ENCODE measurements around the gene SELENOO.
"Not testable (repeated sequence)": the region's sequence is repeated elsewhere in the genome, so short reads cannot be mapped to it uniquely, and the experiment has no call there.

The SELENOO gene

DNA sequence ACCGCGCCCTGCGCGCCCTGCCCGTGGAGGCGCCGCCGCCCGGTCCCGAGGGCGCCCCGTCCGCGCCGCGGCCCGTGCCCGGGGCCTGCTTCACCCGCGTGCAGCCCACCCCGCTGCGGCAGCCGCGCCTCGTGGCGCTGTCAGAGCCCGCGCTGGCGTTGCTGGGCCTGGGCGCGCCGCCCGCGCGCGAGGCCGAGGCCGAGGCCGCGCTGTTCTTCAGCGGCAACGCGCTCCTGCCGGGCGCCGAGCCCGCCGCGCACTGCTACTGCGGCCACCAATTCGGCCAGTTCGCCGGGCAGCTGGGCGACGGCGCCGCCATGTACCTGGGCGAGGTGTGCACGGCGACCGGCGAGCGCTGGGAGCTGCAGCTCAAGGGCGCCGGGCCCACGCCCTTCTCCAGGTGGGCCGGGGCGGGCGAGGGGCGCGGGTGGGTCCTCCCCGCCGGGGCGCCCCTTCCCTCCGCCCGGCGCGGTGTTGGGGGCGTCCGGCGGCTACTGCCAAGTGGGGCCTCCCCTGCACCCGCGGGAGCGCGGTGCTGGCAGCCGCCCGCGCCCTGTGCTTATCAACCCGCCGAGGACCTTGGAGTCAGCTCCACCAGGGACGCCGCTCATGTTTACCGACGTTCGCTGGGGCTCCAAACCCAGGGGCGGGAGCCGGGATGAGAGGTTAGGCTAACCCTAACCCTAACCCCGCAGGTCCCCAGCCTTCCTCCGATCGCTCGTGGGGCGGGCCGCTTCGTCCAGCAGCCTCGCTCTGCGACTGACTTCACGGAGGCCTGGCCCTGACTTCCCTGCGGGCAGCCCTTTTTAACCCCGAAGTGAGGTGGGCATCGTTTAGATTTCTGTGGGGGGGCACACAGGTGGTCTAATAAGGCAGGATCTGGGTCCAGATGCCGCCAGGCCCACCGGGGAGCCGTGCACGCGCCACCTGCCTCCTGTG lies 649 bp downstream of the SELENOO start:
- Histone ChIP-seq H3K9ac (ENCODE audit: low read length) (peak overlapping the region; percentile 70), H3K36me3 (ENCODE audit: control insufficient read depth, insufficient read depth, low read length) (peaks cover 7% of the 10 kb centered on the region), H3K4me3 (ENCODE audit: low read length) (peak overlapping the region; percentile 43), H3K9me3 (ENCODE audit: control insufficient read depth, low read length) (no peaks in the 10 kb centered on the region), H3K4me1 (ENCODE audit: control insufficient read depth, insufficient read depth, low read length) (peaks cover 14% of the 10 kb centered on the region), H3K27me3 (ENCODE audit: control insufficient read depth, insufficient read depth, low read length) (no peaks in the 10 kb centered on the region)

- peak overlapping the region; percentile 70 for H3K9ac ChIP-seq (ENCODE audit: low read length)
- no peaks in the 10 kb centered on the region for H3K27me3 ChIP-seq (ENCODE audit: control insufficient read depth, insufficient read depth, low read length)
- H3K36me3 ChIP-seq (ENCODE audit: control insufficient read depth, insufficient read depth, low read length) = peaks cover 9% of the 10 kb centered on the region
- H3K9me3 ChIP-seq (ENCODE audit: control insufficient read depth, low read length) = no peaks in the 10 kb centered on the region
- peak overlapping the region; percentile 43 for H3K4me3 ChIP-seq (ENCODE audit: low read length)
- peaks cover 14% of the 10 kb centered on the region for H3K4me1 ChIP-seq (ENCODE audit: control insufficient read depth, insufficient read depth, low read length)
Observed at GRCh38 chr22:50202130-50202666, 1.4 kb downstream of the SELENOO start.

GRCh38 chr22:50203288-50203687 lies 2.5 kb downstream of the SELENOO start:
- Histone ChIP-seq H3K36me3 (ENCODE audit: control insufficient read depth, insufficient read depth, low read length) (peaks cover 9% of the 10 kb centered on the region), H3K27me3 (ENCODE audit: control insufficient read depth, insufficient read depth, low read length) (no peaks in the 10 kb centered on the region), H3K4me3 (ENCODE audit: low read length) (no peak overlapping the region), H3K9me3 (ENCODE audit: control insufficient read depth, low read length) (no peaks in the 10 kb centered on the region), H3K4me1 (ENCODE audit: control insufficient read depth, insufficient read depth, low read length) (peaks cover 14% of the 10 kb centered on the region), H3K9ac (ENCODE audit: low read length) (no peak overlapping the region)

- peaks cover 9% of the 10 kb centered on the region for H3K36me3 ChIP-seq (ENCODE audit: control insufficient read depth, insufficient read depth, low read length)
- H3K9ac ChIP-seq (ENCODE audit: low read length) = no peak overlapping the region
- H3K9me3 ChIP-seq (ENCODE audit: control insufficient read depth, low read length) = no peaks in the 10 kb centered on the region
- no peaks in the 10 kb centered on the region for H3K27me3 ChIP-seq (ENCODE audit: control insufficient read depth, insufficient read depth, low read length)
- peaks cover 14% of the 10 kb centered on the region for H3K4me1 ChIP-seq (ENCODE audit: control insufficient read depth, insufficient read depth, low read length)
- no peak overlapping the region for H3K4me3 ChIP-seq (ENCODE audit: low read length)
Observed at GRCh38 chr22:50204571-50204970, 3.8 kb downstream of the SELENOO start.

- H3K9ac ChIP-seq (ENCODE audit: low read length); H3K4me1 ChIP-seq (ENCODE audit: control insufficient read depth, insufficient read depth, low read length); H3K9me3 ChIP-seq (ENCODE audit: control insufficient read depth, low read length); H3K4me3 ChIP-seq (ENCODE audit: low read length); H3K27me3 ChIP-seq (ENCODE audit: control insufficient read depth, insufficient read depth, low read length); H3K36me3 ChIP-seq (ENCODE audit: control insufficient read depth, insufficient read depth, low read length): not testable (repeated sequence)
Observed at GRCh38 chr22:50204998-50205397, 4.2 kb downstream of the SELENOO start.

DNA sequence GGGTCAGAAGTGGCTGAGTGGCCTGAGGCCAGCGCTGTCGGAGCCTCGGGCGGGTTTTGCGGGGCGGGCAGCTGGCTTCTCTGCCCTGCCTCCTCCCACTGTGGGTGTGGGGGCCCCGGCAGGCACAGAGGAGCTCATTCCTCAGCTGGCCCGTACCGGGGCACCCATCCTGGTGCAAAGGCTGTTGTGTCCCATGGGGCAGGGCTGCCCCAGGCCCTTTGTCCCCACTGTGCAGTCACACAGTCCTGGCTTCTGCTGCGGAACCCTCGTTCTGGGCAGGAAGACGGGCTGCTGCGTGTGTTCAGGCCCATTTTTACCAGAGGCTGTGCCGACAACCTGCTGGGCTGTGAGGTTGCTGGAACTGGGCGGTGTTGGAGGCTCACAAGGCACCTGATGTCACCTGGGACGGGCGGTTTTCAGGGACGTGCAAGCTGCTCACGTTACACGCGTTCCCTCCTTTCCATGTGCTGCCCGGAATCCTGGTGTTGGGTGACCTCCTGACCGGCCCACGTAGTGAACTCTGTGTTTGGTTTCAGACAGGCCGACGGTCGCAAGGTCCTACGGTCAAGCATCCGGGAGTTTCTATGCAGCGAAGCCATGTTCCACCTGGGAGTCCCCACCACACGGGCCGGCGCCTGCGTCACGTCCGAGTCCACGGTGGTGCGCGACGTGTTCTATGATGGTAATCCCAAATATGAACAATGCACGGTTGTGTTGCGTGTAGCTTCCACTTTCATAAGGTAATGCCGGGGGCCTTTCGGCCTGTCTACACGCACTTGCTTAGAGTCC lies 5.2 kb downstream of the SELENOO start:
- Histone ChIP-seq H3K27me3 (ENCODE audit: control insufficient read depth, insufficient read depth, low read length) (no peaks in the 10 kb centered on the region), H3K4me3 (ENCODE audit: low read length) (no peak overlapping the region), H3K9me3 (ENCODE audit: control insufficient read depth, low read length) (no peaks in the 10 kb centered on the region), H3K9ac (ENCODE audit: low read length) (no peak overlapping the region), H3K4me1 (ENCODE audit: control insufficient read depth, insufficient read depth, low read length) (peaks cover 7% of the 10 kb centered on the region), H3K36me3 (ENCODE audit: control insufficient read depth, insufficient read depth, low read length) (peaks cover 13% of the 10 kb centered on the region)

DNA sequence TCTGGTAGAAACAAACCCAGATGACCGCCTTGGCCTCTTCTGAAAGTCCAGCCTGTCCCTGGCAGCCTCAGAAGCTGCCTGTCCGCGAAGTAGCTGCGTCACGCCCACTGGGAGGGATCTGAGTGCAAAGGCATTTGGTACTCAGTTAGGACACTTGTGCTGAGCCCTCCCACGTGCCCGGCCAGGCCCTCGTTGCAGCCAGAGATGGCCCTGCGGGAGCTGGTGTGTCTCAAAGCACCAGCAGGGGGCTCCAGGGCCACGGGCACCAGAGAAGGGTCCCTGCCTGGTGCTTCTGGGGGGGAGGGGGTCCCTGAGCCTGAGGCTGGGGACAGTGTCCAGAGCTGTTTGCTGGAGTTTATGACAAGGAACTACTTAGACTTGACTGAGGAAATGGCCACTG lies 5.8 kb downstream of the SELENOO start:
- peaks cover 16% of the 10 kb centered on the region for H3K36me3 ChIP-seq (ENCODE audit: control insufficient read depth, insufficient read depth, low read length)
- H3K9ac ChIP-seq (ENCODE audit: low read length) = no peak overlapping the region
- no peak overlapping the region for H3K4me3 ChIP-seq (ENCODE audit: low read length)
- H3K27me3 ChIP-seq (ENCODE audit: control insufficient read depth, insufficient read depth, low read length) = no peaks in the 10 kb centered on the region
- no peaks in the 10 kb centered on the region for H3K9me3 ChIP-seq (ENCODE audit: control insufficient read depth, low read length)
- H3K4me1 ChIP-seq (ENCODE audit: control insufficient read depth, insufficient read depth, low read length) = peaks cover 7% of the 10 kb centered on the region

DNA sequence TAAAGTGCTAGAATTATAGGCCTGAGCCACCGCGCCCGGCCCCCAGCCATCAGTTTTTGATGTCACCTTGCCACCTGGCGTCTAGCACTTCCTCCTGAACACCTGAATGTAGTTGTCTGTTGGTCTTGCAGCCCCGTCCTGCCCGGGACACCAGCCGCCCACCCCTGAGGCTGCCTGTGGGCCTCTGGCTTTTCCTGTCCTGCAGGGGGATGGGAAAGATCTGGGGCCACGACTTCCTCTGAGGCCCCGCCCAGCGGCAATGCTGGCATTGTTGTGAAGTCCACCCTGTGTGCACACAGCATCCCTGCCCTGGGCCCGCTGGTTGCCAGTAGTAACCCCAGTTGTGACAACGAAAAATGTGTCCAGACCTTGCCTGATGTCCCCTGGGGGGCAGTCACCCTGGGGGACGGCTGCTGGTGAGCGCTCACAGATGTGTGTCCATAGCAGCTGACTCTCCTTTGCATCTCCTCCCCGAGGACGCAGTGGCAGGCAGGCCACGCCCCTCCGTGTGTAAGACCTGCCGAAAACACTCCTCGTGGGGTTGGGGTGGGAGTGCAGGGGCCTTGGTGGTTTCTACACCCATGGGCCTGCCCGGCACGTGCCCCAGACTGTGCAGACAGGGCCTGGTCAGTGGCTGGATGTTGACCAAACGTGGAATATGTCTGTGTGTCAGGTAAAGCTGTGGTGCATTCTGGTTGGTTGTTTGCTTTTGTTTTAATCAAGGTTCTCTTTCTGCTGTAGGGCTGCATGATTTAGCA lies 6.8 kb downstream of the SELENOO start:
- H3K9me3 ChIP-seq (ENCODE audit: control insufficient read depth, low read length) = no peaks in the 10 kb centered on the region
- no peaks in the 10 kb centered on the region for H3K4me1 ChIP-seq (ENCODE audit: control insufficient read depth, insufficient read depth, low read length)
- H3K4me3 ChIP-seq (ENCODE audit: low read length) = no peak overlapping the region
- H3K9ac ChIP-seq (ENCODE audit: low read length) = no peak overlapping the region
- peaks cover 16% of the 10 kb centered on the region for H3K36me3 ChIP-seq (ENCODE audit: control insufficient read depth, insufficient read depth, low read length)
- no peaks in the 10 kb centered on the region for H3K27me3 ChIP-seq (ENCODE audit: control insufficient read depth, insufficient read depth, low read length)

- H3K9ac ChIP-seq (ENCODE audit: low read length) = no peak overlapping the region
- no peaks in the 10 kb centered on the region for H3K9me3 ChIP-seq (ENCODE audit: control insufficient read depth, low read length)
- H3K27me3 ChIP-seq (ENCODE audit: control insufficient read depth, insufficient read depth, low read length) = no peaks in the 10 kb centered on the region
- no peaks in the 10 kb centered on the region for H3K4me1 ChIP-seq (ENCODE audit: control insufficient read depth, insufficient read depth, low read length)
- H3K36me3 ChIP-seq (ENCODE audit: control insufficient read depth, insufficient read depth, low read length) = peaks cover 16% of the 10 kb centered on the region
- H3K4me3 ChIP-seq (ENCODE audit: low read length) = no peak overlapping the region
Observed at GRCh38 chr22:50208430-50208938, 7.7 kb downstream of the SELENOO start.

- Histone ChIP-seq H3K9me3 (ENCODE audit: control insufficient read depth, low read length) (no peaks in the 10 kb centered on the region), H3K36me3 (ENCODE audit: control insufficient read depth, insufficient read depth, low read length) (peaks cover 16% of the 10 kb centered on the region), H3K4me3 (ENCODE audit: low read length) (no peak overlapping the region), H3K4me1 (ENCODE audit: control insufficient read depth, insufficient read depth, low read length) (no peaks in the 10 kb centered on the region), H3K27me3 (ENCODE audit: control insufficient read depth, insufficient read depth, low read length) (no peaks in the 10 kb centered on the region), H3K9ac (ENCODE audit: low read length) (no peak overlapping the region)
Observed at GRCh38 chr22:50208939-50209892, 8.4 kb downstream of the SELENOO start.

DNA sequence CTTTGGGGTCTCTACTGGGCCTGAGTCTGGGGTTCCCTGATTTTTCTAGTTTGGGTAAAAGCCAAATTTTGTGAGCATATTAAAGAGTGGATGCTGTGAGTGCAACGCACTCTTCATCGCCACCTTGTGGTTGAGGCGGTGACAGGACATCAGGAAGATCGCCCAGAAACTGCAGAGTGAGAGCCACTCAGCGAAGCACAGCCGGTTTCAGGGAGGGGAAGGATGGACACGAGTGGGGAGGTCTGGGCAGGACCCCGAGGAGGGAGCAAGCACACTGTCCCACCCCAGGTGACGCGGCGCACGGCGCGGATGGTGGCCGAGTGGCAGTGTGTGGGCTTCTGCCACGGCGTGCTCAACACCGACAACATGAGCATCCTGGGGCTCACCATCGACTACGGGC lies 9.1 kb downstream of the SELENOO start:
- H3K36me3 ChIP-seq (ENCODE audit: control insufficient read depth, insufficient read depth, low read length) = peaks cover 16% of the 10 kb centered on the region
- no peak overlapping the region for H3K9ac ChIP-seq (ENCODE audit: low read length)
- no peaks in the 10 kb centered on the region for H3K9me3 ChIP-seq (ENCODE audit: control insufficient read depth, low read length)
- H3K4me3 ChIP-seq (ENCODE audit: low read length) = no peak overlapping the region
- H3K27me3 ChIP-seq (ENCODE audit: control insufficient read depth, insufficient read depth, low read length) = no peaks in the 10 kb centered on the region
- no peaks in the 10 kb centered on the region for H3K4me1 ChIP-seq (ENCODE audit: control insufficient read depth, insufficient read depth, low read length)

Data from mucosa of stomach (tissue), 1 donor.